Measurements from ENCODE around the gene TLE3.

The TLE3 gene

DNA sequence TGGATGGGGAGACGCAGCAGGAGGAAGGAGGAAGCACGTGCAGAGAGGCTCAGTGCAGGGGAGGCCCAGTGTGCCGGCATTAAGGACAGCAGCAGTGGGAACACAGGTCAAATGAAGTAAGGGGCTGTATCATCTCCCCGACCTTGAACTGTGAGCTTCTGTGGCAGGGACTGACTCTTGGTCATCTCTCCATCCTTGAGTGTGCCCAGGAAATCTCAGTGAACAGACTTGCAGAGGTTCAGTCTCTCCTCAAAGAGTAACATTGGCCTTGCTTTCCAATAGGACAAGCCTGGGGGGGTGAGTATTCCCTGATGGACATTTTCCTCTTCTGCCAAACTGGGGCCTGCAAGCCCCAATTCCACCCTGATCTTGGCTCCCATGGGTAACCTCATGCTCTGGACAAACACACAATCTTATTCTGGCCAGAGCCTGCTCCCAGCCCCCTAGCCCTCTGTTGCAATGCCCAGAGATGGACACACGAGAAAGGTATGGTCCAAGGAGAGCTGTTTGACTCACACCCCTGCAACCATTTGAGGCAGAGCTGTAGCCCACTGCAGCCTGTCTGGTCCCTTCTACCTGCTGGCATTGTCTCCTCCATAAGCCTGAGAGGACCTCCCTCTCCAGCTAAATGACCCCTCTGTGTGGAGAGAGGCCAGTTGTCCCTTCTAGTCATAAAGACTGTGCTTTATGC, 50.9 kb downstream of the TLE3 start:
- no peak for DNase-seq

DNA sequence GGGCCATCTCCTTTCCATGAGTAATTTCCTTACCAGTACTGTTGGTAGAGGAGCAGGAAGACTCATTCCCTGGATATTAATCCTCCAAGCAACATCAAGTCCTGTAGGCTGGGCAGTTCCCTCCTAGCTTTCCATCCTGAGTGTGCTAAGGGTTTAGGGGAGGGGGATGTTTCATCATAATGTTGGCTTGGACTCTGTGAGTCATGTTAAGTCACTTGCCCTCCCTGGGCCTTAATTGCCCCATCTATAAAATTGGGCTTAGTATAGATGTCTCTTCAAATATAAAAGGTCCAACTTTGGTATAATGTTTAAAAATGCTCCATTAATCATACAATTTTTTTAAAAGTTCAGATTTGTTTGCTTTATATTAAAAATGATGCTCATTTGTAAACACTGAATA, 52.7 kb downstream of the TLE3 start:
- no peak for DNase-seq

DNA sequence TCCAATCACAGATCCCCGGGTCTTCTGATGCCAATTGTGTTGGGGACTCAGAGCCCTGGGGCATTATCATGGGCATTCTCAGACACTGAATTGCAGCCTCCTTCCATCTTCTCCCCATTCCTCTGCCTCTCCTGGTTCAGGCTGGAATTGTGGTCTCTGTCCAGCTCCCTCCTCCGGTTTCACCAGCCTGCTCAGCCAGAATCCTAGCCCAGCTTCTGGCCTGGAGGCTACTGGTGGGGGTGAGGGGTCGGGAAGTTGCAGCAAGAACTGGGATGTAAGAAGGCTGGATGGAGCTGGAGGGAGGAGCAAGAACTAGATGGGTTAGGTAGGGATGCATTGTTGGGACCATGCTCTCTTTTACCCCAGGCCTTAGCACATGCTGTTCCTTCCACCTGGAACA, 53.5 kb downstream of the TLE3 start:
- no peak for DNase-seq

DNA sequence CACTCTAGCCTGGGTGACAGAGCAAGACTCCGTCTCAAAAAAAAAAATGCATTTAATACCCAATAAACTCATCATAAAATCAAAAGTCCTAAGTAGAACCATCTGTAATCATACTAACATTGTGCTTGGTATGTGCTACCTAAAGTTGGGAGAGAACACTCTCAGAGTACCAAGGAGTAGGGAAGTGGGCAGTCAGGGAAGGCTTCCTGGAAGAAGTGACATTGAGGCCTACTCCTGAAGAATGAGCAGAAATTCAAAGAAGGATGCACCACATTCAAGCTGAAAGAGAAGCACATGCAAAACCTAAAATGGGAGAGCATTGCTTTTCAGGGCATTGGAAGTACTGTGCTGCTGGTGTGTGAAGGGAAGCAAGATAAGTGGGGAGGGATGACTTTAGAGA, 54.1 kb downstream of the TLE3 start:
- no peak for DNase-seq

DNA sequence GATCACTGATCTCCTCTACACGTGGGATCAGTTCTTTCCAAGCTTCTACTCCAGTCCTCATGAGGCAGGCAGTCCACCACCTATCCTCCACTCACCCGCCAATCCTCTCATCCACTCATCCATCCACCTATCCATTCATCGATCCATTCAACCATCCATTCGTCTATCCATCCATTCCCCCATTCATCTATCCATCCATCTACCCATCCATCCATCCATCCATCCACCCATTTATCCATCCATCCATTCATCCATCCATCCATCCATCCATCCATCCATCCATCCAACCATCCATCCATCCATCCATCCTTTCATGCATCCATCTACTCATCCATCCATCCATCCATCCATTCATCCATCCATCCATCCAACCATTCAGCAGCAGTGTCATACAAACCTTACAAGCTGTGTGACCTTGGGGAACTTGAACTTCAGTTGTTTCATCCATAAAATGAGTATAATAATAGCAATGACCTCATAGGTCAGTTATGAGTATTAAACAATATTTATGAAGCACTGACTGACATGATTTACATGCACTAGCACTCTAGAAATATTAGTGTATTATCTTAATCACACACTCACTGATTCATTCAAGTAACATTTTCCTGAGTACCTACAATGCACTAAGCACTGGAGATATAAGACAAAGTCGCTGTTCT, 55.0 kb downstream of the TLE3 start:
- DNase-seq, result no peak

- DNase-seq, result no peak
Observed at GRCh38 chr15:70039917-70040316, 57.8 kb downstream of the TLE3 start.

DNA sequence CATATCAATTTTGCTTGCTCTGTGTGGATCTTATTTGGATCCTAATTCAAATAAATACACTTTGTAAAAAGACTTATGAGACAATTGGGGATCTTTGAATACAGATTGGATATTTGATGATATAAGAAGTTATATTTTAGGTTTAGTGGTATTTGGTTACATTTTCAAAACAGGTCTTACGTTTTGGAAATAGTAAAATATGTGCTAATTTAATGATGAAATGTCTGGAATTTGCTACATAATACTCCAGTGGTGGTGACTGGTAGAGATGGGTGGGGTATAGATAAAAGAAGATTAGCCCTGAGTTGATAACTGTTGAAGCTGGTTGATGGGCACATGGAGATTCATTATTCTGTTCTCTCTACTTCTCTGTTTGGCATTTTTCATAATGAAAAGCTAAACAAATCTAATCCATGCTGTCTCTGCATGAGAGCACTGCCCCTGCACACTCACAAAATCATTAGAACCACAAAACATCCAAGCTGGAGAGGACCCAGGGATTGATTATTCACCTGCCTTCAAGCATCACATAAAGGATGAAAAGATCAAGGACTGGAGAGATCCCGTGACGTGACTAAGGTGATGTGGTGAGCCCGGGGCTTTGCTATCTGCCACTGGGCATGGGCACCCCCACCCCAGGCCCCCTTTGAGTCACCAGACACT, 58.9 kb downstream of the TLE3 start:
- no peak for DNase-seq

- DNase-seq, result no peak
Observed at GRCh38 chr15:70037292-70037640, 60.5 kb downstream of the TLE3 start.

GRCh38 chr15:70036585-70037291, 61.0 kb downstream of the TLE3 start:
- no peak for DNase-seq

DNA sequence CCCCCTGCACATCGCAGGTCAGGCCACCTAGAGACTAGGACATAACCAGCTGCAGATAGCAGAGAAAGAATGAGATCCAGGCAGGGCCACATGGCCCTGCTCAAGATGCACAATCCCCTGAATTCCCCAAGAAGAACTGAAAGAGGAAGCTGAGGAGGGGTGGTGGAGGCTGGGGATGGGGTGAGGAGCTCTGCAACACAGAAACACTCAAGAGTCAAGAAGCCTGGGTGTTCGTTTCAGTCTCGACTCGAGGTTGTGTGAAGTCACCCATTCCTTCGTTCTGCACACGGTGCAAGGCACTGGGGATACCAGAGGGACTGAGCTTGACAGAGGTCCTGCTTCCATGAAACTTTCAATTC, 62.0 kb downstream of the TLE3 start:
- DNase-seq, result no peak

GRCh38 chr15:70035051-70035718, 62.5 kb downstream of the TLE3 start:
- no peak for DNase-seq

DNA sequence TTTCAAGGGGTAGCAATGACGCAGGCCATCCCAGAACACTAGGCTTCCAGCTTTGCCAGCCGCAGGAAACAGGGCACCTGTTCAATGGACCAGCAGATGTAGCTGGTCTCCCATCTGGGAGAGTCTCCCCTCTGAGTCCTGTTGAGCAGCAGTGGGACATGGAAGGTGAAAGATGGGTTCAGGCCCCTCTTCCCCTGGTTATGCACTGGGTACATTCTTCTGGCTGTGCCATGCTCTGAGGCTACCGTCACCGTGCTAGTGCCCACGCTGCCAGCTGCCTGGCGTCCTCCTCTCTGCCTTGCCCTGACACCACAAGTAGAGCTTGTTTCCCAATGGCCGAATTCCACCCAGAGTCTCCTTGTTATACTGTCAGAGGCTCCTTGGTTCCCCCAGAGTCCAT, 63.1 kb downstream of the TLE3 start:
- no peak for DNase-seq

DNA sequence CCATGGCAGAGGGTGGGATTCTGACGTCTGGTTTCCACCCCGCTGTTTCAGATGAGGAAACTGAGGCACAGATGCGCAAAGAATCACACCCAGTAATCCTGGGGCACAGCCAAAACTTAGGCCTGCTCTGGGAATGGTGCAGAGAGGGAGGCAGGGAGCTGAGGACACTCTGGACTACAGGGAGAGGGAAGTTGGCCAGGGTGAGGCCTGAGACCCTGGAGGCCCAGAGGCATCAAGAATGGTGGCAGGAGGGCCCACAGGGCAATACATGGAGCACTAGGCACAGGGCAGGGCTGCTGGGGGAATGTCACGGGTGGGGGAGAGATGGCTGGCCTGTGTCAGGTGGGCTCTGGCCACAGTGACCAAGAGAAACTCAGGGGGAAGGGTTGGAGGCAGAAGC, 63.6 kb downstream of the TLE3 start:
- no peak for DNase-seq

DNA sequence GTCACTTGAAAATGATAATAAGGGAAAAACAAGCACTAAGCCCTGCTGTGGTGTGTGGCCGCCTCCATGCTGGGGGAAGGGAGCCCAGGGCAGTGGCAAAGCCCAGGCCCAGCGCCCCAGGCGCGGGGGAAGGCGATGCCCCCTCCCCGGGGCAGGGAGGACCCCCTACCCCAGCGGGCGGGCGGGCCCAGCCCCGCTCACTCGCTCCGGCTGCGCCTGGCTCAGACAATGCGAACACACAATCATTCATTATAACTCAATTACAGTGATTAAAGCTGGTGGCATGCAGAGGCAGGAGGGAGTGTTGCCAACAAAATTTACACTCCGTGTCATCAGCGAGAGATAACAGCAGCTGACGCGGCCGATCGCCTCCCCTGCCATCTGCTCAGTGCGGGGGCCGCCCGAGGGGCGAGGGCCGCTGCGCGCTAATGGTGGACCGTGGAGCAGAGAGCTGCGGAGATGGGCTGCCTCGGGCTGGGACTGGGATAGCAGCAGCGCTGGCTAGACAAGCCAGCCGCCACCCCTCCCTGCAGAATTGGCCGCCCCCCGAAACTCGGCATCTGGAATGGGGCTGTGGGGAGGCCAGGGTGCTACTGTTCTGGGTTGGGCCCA, 64.1 kb downstream of the TLE3 start:
- DNase-seq, result no peak

- DNase-seq, result no peak
Observed at GRCh38 chr15:70033109-70033508, 64.6 kb downstream of the TLE3 start.

DNA sequence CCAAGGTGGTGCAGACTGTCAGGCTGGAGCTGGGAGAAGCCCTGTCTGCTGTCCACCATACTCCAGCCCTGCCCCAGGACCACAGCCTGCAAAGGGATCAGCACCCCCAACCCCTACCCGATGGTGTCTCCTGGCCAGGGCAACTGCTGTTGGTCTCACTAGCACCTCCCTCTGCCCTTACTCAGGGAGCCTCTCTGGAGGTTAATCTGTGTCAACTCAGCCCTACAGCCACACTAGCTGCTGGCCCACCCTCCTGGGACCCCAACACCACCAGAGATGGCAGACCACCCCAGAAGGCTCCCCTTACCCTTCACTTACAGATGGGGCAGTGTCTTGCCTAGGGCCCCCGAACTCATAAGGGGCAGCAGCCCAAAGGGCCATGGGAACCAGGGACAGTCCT, 65.2 kb downstream of the TLE3 start:
- DNase-seq, result no peak

DNA sequence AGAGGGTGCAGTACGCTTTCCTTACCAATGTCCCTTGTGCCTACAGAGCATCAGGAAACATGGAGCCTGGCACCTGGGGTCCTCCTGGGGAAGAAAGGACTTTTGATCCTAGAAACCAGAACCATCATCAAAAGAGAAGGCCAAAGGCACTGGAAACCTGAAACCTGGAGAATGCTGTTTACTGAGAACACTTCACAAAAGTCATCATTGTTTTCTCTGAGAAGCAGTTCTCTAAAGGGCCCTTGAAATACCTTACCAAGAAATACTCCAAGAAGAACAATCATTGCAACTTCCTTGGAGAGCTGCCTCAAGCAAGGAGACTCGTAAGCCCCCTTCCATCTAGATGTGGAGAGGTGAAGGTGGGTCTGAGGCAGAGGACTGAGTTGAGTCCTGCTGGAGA, 66.0 kb downstream of the TLE3 start:
- DNase-seq, result no peak

DNA sequence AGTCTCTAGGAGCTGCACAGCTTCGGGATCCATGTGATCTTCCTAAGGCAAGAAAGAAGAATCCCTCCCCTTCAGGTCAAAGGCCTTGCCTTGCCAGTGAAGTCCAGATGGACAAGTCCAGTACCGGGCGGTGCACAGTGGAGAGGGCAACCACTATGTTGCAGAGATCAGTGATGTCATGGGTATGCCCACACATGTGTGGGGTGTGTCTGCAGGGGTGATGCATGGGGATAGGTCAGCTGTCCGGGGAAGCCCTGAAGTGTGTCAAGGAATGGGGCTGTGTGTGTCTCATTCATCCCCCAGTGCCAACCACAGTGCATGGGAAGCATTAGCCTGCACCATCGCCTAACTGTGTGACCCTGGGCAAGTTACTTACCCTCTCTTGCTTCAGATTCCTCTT, 66.5 kb downstream of the TLE3 start:
- DNase-seq, result no peak

GRCh38 chr15:70030851-70031250, 66.9 kb downstream of the TLE3 start:
- no peak for DNase-seq

DNA sequence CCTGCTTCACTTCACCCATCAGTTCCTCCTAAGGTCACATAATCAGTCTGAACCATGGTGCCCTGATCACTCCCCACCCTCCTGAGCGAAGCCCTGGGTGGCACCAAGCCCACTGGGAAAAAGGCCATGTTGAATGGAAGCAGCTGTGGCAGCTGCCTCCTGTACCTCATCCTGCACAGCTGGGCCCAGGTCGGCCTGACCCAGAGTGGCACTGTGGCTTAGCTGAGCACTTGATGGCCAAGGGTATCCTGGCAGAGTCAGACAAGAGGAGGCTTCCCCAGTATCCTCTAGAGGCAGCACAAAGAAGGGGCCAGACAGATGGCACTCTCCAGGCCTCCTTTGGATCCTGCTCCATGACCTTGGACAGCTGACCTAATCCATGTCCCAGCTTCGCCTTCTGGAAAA, 68.4 kb downstream of the TLE3 start:
- DNase-seq, result no peak

DNA sequence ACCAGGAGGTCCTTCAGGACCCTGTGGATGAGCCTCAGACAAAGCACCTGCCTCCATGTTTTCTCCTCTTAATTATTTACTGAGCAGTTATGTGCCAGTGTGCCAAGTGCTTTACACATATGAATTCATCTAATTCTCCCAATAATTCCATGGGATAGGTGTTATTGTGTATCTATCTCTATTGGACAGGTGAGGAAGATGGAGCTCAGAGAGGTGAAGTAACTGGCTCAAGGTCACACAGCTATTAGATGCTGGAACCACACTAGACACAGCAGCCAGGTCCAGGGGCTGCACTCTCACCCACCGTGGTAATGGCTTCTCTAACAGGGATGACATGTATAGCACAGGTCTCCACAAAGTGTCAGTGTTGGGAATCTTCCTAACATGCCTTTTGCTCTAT, 70.2 kb downstream of the TLE3 start:
- DNase-seq, result no peak

GRCh38 chr15:70026991-70027390, 70.7 kb downstream of the TLE3 start:
- DNase-seq, result no peak

Data from SIG-M5 (cell line).